Epithelial cell of esophagus (primary cell): ENCODE data around the gene KCNE4.

ENCODE experiments used
- DNase-seq: peaks from one replicate; pipeline ENCODE4 v3.0.0; 2010; ENCODE audit warnings: low read depth
- H3K4me3 ChIP-seq: 2 replicates; pipeline ENCODE4 v1.5.1; 2011; ENCODE audit warnings: mild to moderate bottlenecking, low read length, control low read depth
- TF ChIP-seq, protein P1 (sequence below): IDR thresholded peaks from 2 replicates; pipeline ENCODE4 v1.5.1; 2011; ENCODE audit warnings: low read depth, mild to moderate bottlenecking, low read length, control low read depth, inconsistent platforms; ENCODE audit not compliant: insufficient read depth; ENCODE audit errors: missing control alignments

The KCNE4 gene

DNA sequence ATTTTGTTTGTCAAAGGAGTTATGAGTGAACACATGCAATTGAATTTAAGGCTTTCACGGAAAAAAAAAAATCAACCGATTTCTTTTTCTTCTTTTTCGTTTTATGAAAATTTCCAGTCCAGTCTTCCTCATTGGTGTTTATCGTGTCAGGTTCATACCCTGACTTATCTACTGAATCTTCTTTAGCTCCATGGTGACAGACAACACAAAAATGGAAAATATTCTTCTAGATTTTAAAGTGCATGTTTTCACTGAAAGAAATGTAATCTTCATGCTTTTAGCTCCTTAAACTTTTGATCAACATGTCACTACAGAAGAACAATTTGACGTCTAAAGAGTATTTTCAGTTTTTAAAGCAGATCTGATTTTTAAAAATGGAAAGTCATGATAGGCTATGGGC is 14.7 kb downstream of the KCNE4 start:
- TF ChIP-seq, protein P1, sequence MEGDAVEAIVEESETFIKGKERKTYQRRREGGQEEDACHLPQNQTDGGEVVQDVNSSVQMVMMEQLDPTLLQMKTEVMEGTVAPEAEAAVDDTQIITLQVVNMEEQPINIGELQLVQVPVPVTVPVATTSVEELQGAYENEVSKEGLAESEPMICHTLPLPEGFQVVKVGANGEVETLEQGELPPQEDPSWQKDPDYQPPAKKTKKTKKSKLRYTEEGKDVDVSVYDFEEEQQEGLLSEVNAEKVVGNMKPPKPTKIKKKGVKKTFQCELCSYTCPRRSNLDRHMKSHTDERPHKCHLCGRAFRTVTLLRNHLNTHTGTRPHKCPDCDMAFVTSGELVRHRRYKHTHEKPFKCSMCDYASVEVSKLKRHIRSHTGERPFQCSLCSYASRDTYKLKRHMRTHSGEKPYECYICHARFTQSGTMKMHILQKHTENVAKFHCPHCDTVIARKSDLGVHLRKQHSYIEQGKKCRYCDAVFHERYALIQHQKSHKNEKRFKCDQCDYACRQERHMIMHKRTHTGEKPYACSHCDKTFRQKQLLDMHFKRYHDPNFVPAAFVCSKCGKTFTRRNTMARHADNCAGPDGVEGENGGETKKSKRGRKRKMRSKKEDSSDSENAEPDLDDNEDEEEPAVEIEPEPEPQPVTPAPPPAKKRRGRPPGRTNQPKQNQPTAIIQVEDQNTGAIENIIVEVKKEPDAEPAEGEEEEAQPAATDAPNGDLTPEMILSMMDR: no peak
- H3K4me3 ChIP-seq: no peak overlapping the region
- no peak for DNase-seq

DNA sequence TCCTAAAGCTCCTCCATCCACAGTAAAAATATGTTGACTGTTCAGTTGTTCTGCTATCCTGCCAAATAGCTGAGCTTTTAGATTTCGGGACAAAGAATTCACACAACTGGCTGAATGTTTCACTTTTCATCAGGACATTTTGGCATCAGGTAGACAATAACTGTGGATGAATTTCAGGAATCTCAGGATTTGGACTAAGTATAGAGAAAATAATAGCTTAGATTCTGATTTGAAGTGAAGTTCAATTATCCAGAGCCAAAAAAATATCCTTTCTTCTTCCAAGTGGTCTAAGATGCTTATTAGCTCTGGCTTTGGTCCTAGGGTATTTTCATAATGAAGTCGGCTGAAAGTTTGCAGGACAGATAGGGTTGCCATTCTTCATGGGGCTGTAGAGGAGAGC is 16.1 kb downstream of the KCNE4 start:
- H3K4me3 ChIP-seq: no peak overlapping the region
- no peak for DNase-seq
- TF ChIP-seq, protein P1: no peak

DNA sequence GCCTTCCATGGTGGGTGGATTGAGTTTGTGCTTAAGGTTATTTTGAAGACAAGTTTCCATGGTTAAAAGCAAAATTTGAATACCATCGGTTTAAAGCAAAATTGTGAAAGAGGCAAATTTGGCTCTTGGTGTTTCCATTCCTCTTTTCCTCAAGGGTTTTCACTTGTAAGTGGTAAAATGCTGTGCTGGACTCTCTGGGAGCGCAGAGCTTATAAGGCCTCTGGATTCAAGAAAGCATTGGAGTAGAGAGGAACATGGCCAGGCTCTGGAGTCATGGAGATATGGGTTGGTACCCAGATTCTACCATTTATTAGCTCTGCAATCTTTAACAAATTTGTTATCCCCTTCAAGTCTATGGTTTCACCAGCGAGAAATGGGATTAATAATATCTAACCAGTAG is 17.5 kb downstream of the KCNE4 start:
- no peak for DNase-seq
- TF ChIP-seq, protein P1: no peak
- no peak overlapping the region for H3K4me3 ChIP-seq

DNA sequence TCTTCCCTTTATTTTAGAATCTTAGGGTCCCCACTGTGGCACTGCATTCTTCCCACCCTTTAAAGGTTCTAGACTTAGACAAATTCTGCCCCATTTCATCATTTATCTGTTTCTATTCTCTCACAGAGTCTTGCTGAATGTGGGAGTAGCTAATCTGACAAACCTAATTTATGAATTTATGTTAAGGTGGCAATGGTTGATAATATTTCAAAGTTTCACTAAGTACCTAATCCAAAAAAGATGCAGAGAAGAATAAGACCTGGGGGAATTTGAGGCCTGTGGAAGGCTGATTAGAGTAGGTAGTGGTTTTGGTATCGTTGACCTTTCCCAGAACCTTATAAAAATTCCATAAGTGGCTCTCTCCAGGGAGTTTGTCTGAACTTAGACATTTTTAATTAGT is 18.0 kb downstream of the KCNE4 start:
- no peak overlapping the region for H3K4me3 ChIP-seq
- DNase-seq: no peak
- TF ChIP-seq, protein P1: no peak

GRCh38 chr2:223071139-223071538 is 19.1 kb downstream of the KCNE4 start:
- no peak for DNase-seq
- TF ChIP-seq, protein P1: no peak
- H3K4me3 ChIP-seq: no peak overlapping the region

GRCh38 chr2:223072826-223073225 is 20.8 kb downstream of the KCNE4 start:
- H3K4me3 ChIP-seq: no peak overlapping the region
- DNase-seq: no peak

More at GRCh38 chr2:223072826-223073225, 20.8 kb downstream of the KCNE4 start:
- TF ChIP-seq, protein P1: no peak
